ENCODE data around the gene WFDC11. TPM values are rescaled to one million over a fixed set of nuclear protein-coding genes. Genes with fewer than 3 reads are reported as not detected.

Gene WFDC11
- polyA plus RNA-seq, 1 donor from 2014 or later, result not detected

Small RNA genes within 50 kb of the gene (small RNA-seq; reads per million reads assigned to genes)
- 0.35 to 2.3 (median 0.49) reads per million in 3 experiments for gene MIR3617

Other genes with a start within 250 kb of the WFDC11 start
- not detected in 2 replicates for gene WFDC2, start 200.5 kb downstream of the WFDC11 start, polyA plus RNA-seq
- gene SPINT3, start 154.6 kb downstream of the WFDC11 start, polyA plus RNA-seq, result not detected in 2 replicates
- gene WFDC6, start 130.8 kb downstream of the WFDC11 start, polyA plus RNA-seq, result not detected in 2 replicates
- not detected in 2 replicates for gene EPPIN, start 122.8 kb downstream of the WFDC11 start, polyA plus RNA-seq
- gene WFDC8, start 91.0 kb downstream of the WFDC11 start, polyA plus RNA-seq, result not detected in 2 replicates
- gene WFDC10A, start 40.5 kb downstream of the WFDC11 start, polyA plus RNA-seq, result not detected in 2 replicates
- not detected in 2 replicates for gene WFDC9, start 39.0 kb downstream of the WFDC11 start, polyA plus RNA-seq
- gene WFDC13, start 31.8 kb upstream of the WFDC11 start, polyA plus RNA-seq, result not detected in 2 replicates
- not detected in 2 replicates for gene WFDC10B, start 34.8 kb upstream of the WFDC11 start, polyA plus RNA-seq
- gene SPINT4, start 52.1 kb upstream of the WFDC11 start, polyA plus RNA-seq, result not detected in 2 replicates
- not detected in 2 replicates for gene WFDC3, start 121.6 kb upstream of the WFDC11 start, polyA plus RNA-seq
- 35.9 and 43.8 TPM in 2 replicates for gene DNTTIP1, start 121.7 kb upstream of the WFDC11 start, polyA plus RNA-seq
- 2.5 and 4.9 TPM in 2 replicates for gene UBE2C, start 142.4 kb upstream of the WFDC11 start, polyA plus RNA-seq
- gene TNNC2, start 157.1 kb upstream of the WFDC11 start, polyA plus RNA-seq, result 3.8 TPM in 1 of 2 replicates, not detected in the other
- gene SNX21, start 163.6 kb upstream of the WFDC11 start, polyA plus RNA-seq, result 7.2 and 14.8 TPM in 2 replicates
- 60.9 and 68.7 TPM in 2 replicates for gene ACOT8, start 187.2 kb upstream of the WFDC11 start, polyA plus RNA-seq
- 12.3 and 14.3 TPM in 2 replicates for gene ZSWIM3, start 187.4 kb upstream of the WFDC11 start, polyA plus RNA-seq
- 3.3 and 5.5 TPM in 2 replicates for gene ZSWIM1, start 211.0 kb upstream of the WFDC11 start, polyA plus RNA-seq
- gene SPATA25, start 217.4 kb upstream of the WFDC11 start, polyA plus RNA-seq, result 1.2 and 5.1 TPM in 2 replicates
- gene NEURL2, start 221.0 kb upstream of the WFDC11 start, polyA plus RNA-seq, result 5.0 and 6.3 TPM in 2 replicates
- gene CTSA, start 221.1 kb upstream of the WFDC11 start, polyA plus RNA-seq, result 25.7 and 49.7 TPM in 2 replicates
- 5.3 and 7.0 TPM in 2 replicates for gene PLTP, start 241.9 kb upstream of the WFDC11 start, polyA plus RNA-seq